ENCODE data around the gene HEXD.

- TF ChIP-seq SUZ12 (IDR thresholded peaks at IDR 0.05; ENCODE audit: low read length) = no peak
- no peak for TF ChIP-seq GABPA (IDR thresholded peaks at IDR 0.05; ENCODE audit: borderline replicate concordance, insufficient read depth, low read length)
- 0 out of 3 replicates have a peak, but pooled peaks of 1 of the 2 experiments have one; percentile 9 for TF ChIP-seq POLR2A (IDR thresholded peaks at IDR 0.05; ENCODE audit: control extremely low read depth in 1 of 2, low read depth in 2 of 2, low read length in 2 of 2)
- TF ChIP-seq ZNF274 (IDR thresholded peaks at IDR 0.05; ENCODE audit: borderline replicate concordance, extremely low read depth, low read length) = no peak
- no peak for TF ChIP-seq CTCF (IDR thresholded peaks at IDR 0.05; ENCODE audit: control extremely low read depth in 1 of 3, insufficient read depth in 1 of 3, low read depth in 1 of 3, low read length in 3 of 3)
- 0 out of 2 replicates have a peak, but pooled peaks have one; percentile 9 for TF ChIP-seq POLR2AphosphoS5 (IDR thresholded peaks at IDR 0.05; ENCODE audit: low read depth, low read length)
- no peak for TF ChIP-seq RXRA (IDR thresholded peaks at IDR 0.05; ENCODE audit: insufficient read depth, low read depth, low read length)
- no peak for TF ChIP-seq CHD2 (IDR thresholded peaks at IDR 0.05; ENCODE audit: low read length)
- TF ChIP-seq, protein P1, sequence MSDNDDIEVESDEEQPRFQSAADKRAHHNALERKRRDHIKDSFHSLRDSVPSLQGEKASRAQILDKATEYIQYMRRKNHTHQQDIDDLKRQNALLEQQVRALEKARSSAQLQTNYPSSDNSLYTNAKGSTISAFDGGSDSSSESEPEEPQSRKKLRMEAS (IDR thresholded peaks at IDR 0.05) = no peak
Observed at GRCh38 chr17:82444284-82444893, 26.2 kb downstream of the HEXD start.
